Sigmoid colon (tissue), 3 donors: ENCODE measurements around the gene CPLX1.

ENCODE experiments used
- CTCF ChIP-seq, 4 experiments: fragments of 450-650 bp in 3 of 4; fragments of 200-600 bp in 1 of 4; IDR thresholded peaks; one replicate each; pipeline ENCODE4 v1.5.1; 2016 to 2019; ENCODE audit warnings: antibody characterized with exemption in 4 of 4, mild to moderate bottlenecking in 3 of 4, moderate library complexity in 2 of 4
- POLR2A ChIP-seq, 2 donors: fragments of 450-650 bp; IDR thresholded peaks; one replicate each; pipeline ENCODE4 v1.6.1; 2016; ENCODE audit warnings: antibody characterized with exemption in 2 of 2, mild to moderate bottlenecking in 2 of 2, moderate library complexity in 2 of 2

- no peak for TF ChIP-seq POLR2A (IDR thresholded peaks at IDR 0.05)
- TF ChIP-seq CTCF (IDR thresholded peaks at IDR 0.05) = no peak
Observed at GRCh38 chr4:813900-814299, 12.0 kb downstream of the CPLX1 start.
